Pancreas (tissue), 10 donors: ENCODE results near the gene BCAM. TPM values are rescaled to one million over a fixed set of nuclear protein-coding genes. Genes with fewer than 3 reads are reported as not detected.
"Not testable (repeated sequence)": the region's sequence is repeated elsewhere in the genome, so short reads cannot be mapped to it uniquely, and the experiment has no call there.

Experiments used
- ATAC-seq, 4 donors: fragments of 200-7000 bp; cut with Tn5 transposase; one replicate each; pipeline versions ENCODE4 v1.8.0 to v1.9.1; 2020; ENCODE audit warnings: mild to moderate bottlenecking in 4 of 4, moderate library complexity in 4 of 4
- DNase-seq, 6 donors: peaks; one replicate each; pipeline ENCODE4 v3.0.0-alpha.2; 2020
- FAIRE-seq: peaks from 2 replicates; lab custom pipeline; 2012; peaks lifted over from hg19 to GRCh38; lab: Jason Lieb, UNC
- H3K27ac ChIP-seq, 4 donors: fragments of 200-600 bp; sonication (generic); 1 replicate in 3 of 4; 2 replicates in 1 of 4; pipeline versions ENCODE4 v1.5.0 to v1.8.0; 2020
- H3K27me3 ChIP-seq, 4 donors: fragments of 200-600 bp; one replicate each; pipeline ENCODE4 v1.8.0; 2021
- H3K36me3 ChIP-seq, 3 donors: fragments of 200-600 bp; sonication (generic) in 1 of 3; one replicate each; pipeline versions ENCODE4 v1.5.0 to v1.8.0; 2020 to 2021
- H3K4me1 ChIP-seq, 3 donors: fragments of 200-600 bp; one replicate each; pipeline ENCODE4 v1.8.0; 2021
- H3K4me3 ChIP-seq, 4 donors: fragments of 200-600 bp; sonication (generic) in 2 of 4; one replicate each; pipeline versions ENCODE4 v1.5.0 to v1.8.0; 2020 to 2021
- H3K9me3 ChIP-seq, 4 donors: fragments of 200-600 bp; one replicate each; pipeline ENCODE4 v1.8.0; 2021
- WGBS, 2 donors: extraction: QIAGEN DNeasy Blood & Tissue Kit; methylation state at CpG; one replicate each; pipeline ENCODE4 v1.1.7; 2013; 5-methylcytosine and 5-hydroxymethylcytosine counted together
- intact Hi-C, 3 donors: fragments of 100-400 bp; cut with DNase I; formaldehyde crosslinking; loops; one replicate each; pipeline versions ENCODE4 v1.11.1 to v1.14.2; 2022
- polyA plus RNA-seq, 2 donors: library from polyadenylated mRNA; stranded (reverse); fragments of 200-250 nt; gene quantifications; one replicate each; pipeline ENCODE4 v1.2.3, GENCODE V29; 2013
- total RNA-seq, 6 donors: library from RNA; stranded (reverse); fragmentation: NEBNext Ultra II Directional in 4 of 6; extraction: Animal tissue kit (Norgen Biotek cat#: 25700) in 4 of 6; gene quantifications; one replicate each; pipeline versions ENCODE4 v1.2.1 to v1.2.4, GENCODE V29; 2021 to 2023
- TF ChIP-seq, protein P1 (sequence below), 4 donors: fragments of 200-600 bp; sonication (generic) in 3 of 4; IDR thresholded peaks; one replicate each; pipeline versions ENCODE4 v1.5.0 to v1.8.0; 2021; ENCODE audit warnings: antibody characterized with exemption in 4 of 4
- donor health status: healthy with polysubstance abuse.
- donor health status: DM: no; HTN: no; CAD: no; lungs with moderate emphysema.
- donor health status: DM: no; HTN: no; CAD: no.
- donor health status: control.
- donor health status: control.
- donor health status: Bipolar disorder and iron deficiency.
- donor health status: DM: yes; HTN: yes; CAD: no.
- donor health status: DM: no; HTN: no; CAD: no.
- donor health status: DM: no; HTN: no; CAD: no.
- donor health status: DM: yes; HTN: yes; CAD: no.

Gene BCAM
- total and polyA plus RNA-seq, 8 donors, result 28.8 to 140 (median 51.5) TPM

DNA sequence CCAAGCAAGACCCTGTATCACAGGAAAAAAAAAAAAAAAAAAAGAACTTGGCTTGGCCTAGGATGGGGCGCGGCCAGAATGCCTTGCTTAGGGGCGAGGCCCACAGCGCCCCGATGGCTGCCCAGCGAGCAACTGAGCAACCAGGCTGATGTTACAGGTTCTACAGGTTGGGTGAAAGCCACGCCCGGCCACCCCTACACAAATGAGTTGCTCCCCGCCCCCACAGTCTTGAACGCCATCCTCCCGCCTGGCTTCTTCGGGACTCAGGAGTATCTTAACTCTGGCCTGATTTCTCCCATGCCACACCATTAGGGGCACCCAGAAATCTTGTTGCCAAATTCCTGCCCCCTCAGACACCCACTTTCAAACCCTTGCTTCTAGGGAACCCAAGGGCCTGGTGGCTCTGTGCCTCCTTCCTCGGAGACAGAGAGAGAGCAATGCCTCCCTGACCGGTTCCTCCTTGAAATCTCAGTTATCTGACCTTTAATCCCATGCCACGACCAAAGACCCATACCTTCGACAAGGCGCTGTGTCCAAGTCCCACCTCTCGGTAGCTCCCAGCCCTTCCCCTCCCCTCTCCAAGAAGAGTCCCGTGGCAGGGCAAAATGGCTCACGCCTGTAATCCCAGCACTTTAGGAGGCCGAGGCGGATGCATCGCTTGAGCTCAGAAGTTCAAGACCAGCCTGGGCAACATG lies 32.4 kb upstream of the BCAM start:
- ATAC-seq (peak in 2 of 4 donors; percentile 12 to 15), FAIRE-seq (no peak), DNase-seq (no peak)
- no peaks in the 10 kb centered on the region for H3K9me3 ChIP-seq
- 84 to 89% methylated on average over 23 of the region's 23 CpGs for WGBS, 2 donors
- H3K4me1 ChIP-seq, result no peaks in the 10 kb centered on the region
- no peaks in the 10 kb centered on the region for H3K36me3 ChIP-seq
- no peak overlapping the region for H3K27ac ChIP-seq
- no peak overlapping the region for H3K4me3 ChIP-seq
- TF ChIP-seq, protein P1, sequence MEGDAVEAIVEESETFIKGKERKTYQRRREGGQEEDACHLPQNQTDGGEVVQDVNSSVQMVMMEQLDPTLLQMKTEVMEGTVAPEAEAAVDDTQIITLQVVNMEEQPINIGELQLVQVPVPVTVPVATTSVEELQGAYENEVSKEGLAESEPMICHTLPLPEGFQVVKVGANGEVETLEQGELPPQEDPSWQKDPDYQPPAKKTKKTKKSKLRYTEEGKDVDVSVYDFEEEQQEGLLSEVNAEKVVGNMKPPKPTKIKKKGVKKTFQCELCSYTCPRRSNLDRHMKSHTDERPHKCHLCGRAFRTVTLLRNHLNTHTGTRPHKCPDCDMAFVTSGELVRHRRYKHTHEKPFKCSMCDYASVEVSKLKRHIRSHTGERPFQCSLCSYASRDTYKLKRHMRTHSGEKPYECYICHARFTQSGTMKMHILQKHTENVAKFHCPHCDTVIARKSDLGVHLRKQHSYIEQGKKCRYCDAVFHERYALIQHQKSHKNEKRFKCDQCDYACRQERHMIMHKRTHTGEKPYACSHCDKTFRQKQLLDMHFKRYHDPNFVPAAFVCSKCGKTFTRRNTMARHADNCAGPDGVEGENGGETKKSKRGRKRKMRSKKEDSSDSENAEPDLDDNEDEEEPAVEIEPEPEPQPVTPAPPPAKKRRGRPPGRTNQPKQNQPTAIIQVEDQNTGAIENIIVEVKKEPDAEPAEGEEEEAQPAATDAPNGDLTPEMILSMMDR (IDR thresholded peaks at IDR 0.05), result no peak
- H3K27me3 ChIP-seq, result no peaks in the 10 kb centered on the region
- intact Hi-C loops, result loop anchor here in 1 of 3 donors (10.0 kb wide), 1 partner anchor 92 kb away; no protein-coding TSS in a partner anchor

GRCh38 chr19:44777715-44778347 lies 31.1 kb upstream of the BCAM start, which contains the start of gene CBLC:
TSS of gene CBLC (plus strand) at chr19:44777890. CDS start at chr19:44777932, 42 bp downstream.
- TF ChIP-seq, protein P1 (IDR thresholded peaks at IDR 0.05), result no peak
- Histone ChIP-seq H3K4me3 (peak within 1 kb of the TSS; percentile 48 to 73 (median 69)), H3K27ac (peak within 1 kb of the TSS; percentile 51 to 76 (median 70)), H3K27me3 (no peaks in the 10 kb centered on the region), H3K36me3 (no peaks in the 10 kb centered on the region), H3K4me1 (no peaks in the 10 kb centered on the region), H3K9me3 (no peaks in the 10 kb centered on the region)
- 2 to 3% methylated on average over 38 to 47 of the region's 47 CpGs for WGBS, 2 donors
- intact Hi-C loops, result loop anchor here in 1 of 3 donors (10.0 kb wide), 1 partner anchor 93 kb away; no protein-coding TSS in a partner anchor
- DNase-seq (peak; percentile 88 to 96 (median 92)), FAIRE-seq (no peak), ATAC-seq (peak; percentile 96 to 98 (median 98))

DNA sequence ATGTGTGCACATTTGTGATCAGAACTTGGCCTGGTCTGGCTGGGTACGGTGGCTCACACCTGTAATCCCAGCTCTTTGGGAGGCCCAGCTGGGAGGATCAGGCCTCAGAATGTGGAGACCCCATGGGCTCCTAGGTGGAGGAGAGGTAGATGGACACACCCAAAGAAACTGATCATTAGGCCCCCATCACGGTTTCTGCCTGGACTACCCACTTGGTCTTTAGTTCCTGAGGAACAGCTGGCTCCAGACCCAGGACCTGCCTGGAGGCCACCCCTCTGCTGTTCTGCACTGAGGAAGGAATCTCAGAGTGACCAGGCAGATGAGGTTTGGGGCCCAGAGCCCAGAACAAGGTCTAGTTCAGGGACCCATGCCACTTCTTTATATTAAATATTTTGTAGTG lies 29.8 kb upstream of the BCAM start:
- DNase-seq (no peak), FAIRE-seq (no peak), ATAC-seq (no peak)
- Histone ChIP-seq H3K36me3 (no peaks in the 10 kb centered on the region), H3K27ac (no peak overlapping the region), H3K4me1 (peaks cover 0 to 2% (median 0%) of the 10 kb centered on the region in 3 donors), H3K4me3 (no peak overlapping the region), H3K9me3 (no peaks in the 10 kb centered on the region), H3K27me3 (no peaks in the 10 kb centered on the region)
- TF ChIP-seq, protein P1 (IDR thresholded peaks at IDR 0.05), result no peak
- intact Hi-C loops, result loop anchor here in 1 of 3 donors (10.0 kb wide), 1 partner anchor 94 kb away; no protein-coding TSS in a partner anchor
- 88 to 90% methylated on average over 2 of the region's 2 CpGs for WGBS, 2 donors

DNA sequence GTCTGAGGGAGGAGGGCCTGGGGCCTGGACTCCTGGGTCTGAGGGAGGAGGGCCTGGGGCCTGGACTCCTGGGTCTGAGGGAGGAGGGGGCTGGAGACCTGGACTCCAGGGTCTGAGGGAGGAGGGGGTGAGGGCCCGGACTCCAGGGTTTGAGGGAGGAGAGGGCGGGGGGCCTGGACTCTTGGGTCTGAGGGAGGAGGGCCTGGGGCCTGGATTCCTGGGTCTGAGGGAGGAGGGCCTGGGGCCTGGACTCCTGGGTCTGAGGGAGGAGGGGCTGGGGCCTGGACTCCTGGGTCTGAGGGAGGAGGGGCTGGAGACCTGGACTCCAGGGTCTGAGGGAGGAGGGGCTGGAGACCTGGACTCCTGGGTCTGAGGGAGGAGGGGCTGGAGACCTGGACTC lies 27.2 kb upstream of the BCAM start:
- FAIRE-seq, H3K36me3 ChIP-seq, DNase-seq, ATAC-seq, H3K9me3 ChIP-seq, H3K4me1 ChIP-seq, H3K27ac ChIP-seq, H3K4me3 ChIP-seq, intact Hi-C loops, H3K27me3 ChIP-seq: not testable (repeated sequence)
- 93% methylated on average over 2 of the region's 2 CpGs for WGBS, 2 donors

DNA sequence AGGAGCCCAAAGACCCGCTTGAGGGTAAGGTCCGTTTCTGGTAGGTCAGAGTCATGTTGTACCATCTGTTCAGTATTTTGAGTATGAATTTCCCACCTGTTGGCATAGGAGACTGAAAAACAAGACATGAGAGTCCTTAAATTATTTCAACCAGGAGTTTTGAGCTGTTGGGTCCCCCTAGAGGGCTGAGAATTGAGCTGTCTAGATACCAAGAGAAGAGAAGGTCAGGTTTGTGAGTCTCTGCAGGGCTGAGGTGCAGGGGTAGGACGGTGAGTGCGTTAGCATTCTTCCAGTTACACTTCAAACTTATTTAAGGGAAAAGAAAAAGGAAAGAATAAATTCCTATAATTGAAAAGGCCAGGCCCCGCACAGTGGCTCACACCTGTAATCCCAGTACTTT lies 26.2 kb upstream of the BCAM start:
- Histone ChIP-seq H3K27me3 (no peaks in the 10 kb centered on the region), H3K4me1 (peaks cover 0 to 8% (median 0%) of the 10 kb centered on the region in 3 donors), H3K36me3 (no peaks in the 10 kb centered on the region), H3K27ac (no peak overlapping the region), H3K4me3 (no peak overlapping the region), H3K9me3 (no peaks in the 10 kb centered on the region)
- TF ChIP-seq, protein P1 (IDR thresholded peaks at IDR 0.05), result no peak
- ATAC-seq (no peak), FAIRE-seq (no peak), DNase-seq (no peak)
- 90 to 92% methylated on average over 5 of the region's 5 CpGs for WGBS, 2 donors
- intact Hi-C loops, result no loop called here
